OCI-LY7 (cell line): ENCODE measurements around the gene TMEM154. TPM values are rescaled to one million over a fixed set of nuclear protein-coding genes. Genes with fewer than 3 reads are reported as not detected.

Source experiments
- BruUV-seq: library from RNA; stranded (reverse); fragments of 400-500 nt; replicated peaks from 2 replicates; lab custom pipeline; 2021; lab: Mats Ljungman, UMichigan
- CTCF ChIA-PET: fragments of 300-600 bp; sonication (Branson Sonifier 250); formaldehyde crosslinking; loops from one replicate; lab custom pipeline; 2022; ENCODE audit warnings: antibody characterized with exemption; ENCODE audit not compliant: unreplicated experiment; lab: Charles Lee
- POLR2A ChIA-PET: fragments of 300-600 bp; sonication (Branson Sonifier 250); formaldehyde crosslinking; loops from one replicate; lab custom pipeline; 2022; ENCODE audit warnings: antibody characterized with exemption; lab: Charles Lee
- DNase-seq: peaks from one replicate; pipeline ENCODE4 v3.0.0-alpha.2; 2015; ENCODE audit warnings: low spot score
- H2AFZ ChIP-seq: fragments of 200-600 bp; sonication (generic), shearing (Covaris generic); 2 replicates; pipeline ENCODE4 v1.6.1; 2014; ENCODE audit warnings: mild to moderate bottlenecking, antibody characterized with exemption, low read length, moderate library complexity
- H3K27ac ChIP-seq: fragments of 200-600 bp; sonication (generic); 2 replicates; pipeline ENCODE4 v1.5.1; 2014; ENCODE audit warnings: mixed run types, low read depth, mild to moderate bottlenecking, moderate library complexity, low read length, inconsistent platforms; ENCODE audit not compliant: poor library complexity, severe bottlenecking
- H3K36me3 ChIP-seq: fragments of 200-600 bp; sonication (generic); 2 replicates; pipeline ENCODE4 v1.6.1; 2014; ENCODE audit warnings: mild to moderate bottlenecking, antibody characterized with exemption, low read length, moderate library complexity, mixed read lengths; ENCODE audit not compliant: insufficient read depth
- H3K4me1 ChIP-seq: fragments of 200-600 bp; sonication (generic); 2 replicates; pipeline ENCODE4 v1.5.1; 2014; ENCODE audit warnings: mild to moderate bottlenecking, low read length; ENCODE audit not compliant: insufficient read depth, poor library complexity, severe bottlenecking
- H3K4me2 ChIP-seq: fragments of 200-600 bp; sonication (generic); 2 replicates; pipeline ENCODE4 v1.6.1; 2014; ENCODE audit warnings: mild to moderate bottlenecking, low read length
- H3K4me3 ChIP-seq: fragments of 200-600 bp; sonication (generic); 2 replicates; pipeline ENCODE4 v1.5.1; 2014; ENCODE audit warnings: mild to moderate bottlenecking, low read depth, low read length; ENCODE audit not compliant: poor library complexity, severe bottlenecking
- H3K79me2 ChIP-seq: fragments of 200-600 bp; sonication (generic); 2 replicates; pipeline ENCODE4 v1.6.1; 2016; ENCODE audit warnings: low read depth, mild to moderate bottlenecking, low read length, moderate library complexity, mixed read lengths; ENCODE audit not compliant: insufficient read depth
- H3K9me2 ChIP-seq: fragments of 200-600 bp; sonication (generic); 2 replicates; pipeline ENCODE4 v1.6.1; 2016; ENCODE audit warnings: mild to moderate bottlenecking, low read length, mixed read lengths; ENCODE audit not compliant: insufficient read depth
- H3K9me3 ChIP-seq: fragments of 200-600 bp; sonication (generic); 2 replicates; pipeline ENCODE4 v1.6.1; 2014; ENCODE audit warnings: mild to moderate bottlenecking, mixed run types, low read length, mixed read lengths
- H4K20me1 ChIP-seq: fragments of 200-600 bp; sonication (generic); 2 replicates; pipeline ENCODE4 v1.6.1; 2014; ENCODE audit warnings: mild to moderate bottlenecking, antibody characterized with exemption, low read length, moderate library complexity, mixed read lengths; ENCODE audit not compliant: insufficient read depth
- CTCF ChIP-seq: fragments of 200-600 bp; sonication (generic); conservative IDR thresholded peaks from 2 replicates; pipeline ENCODE4 v1.5.1; 2014; ENCODE audit warnings: mild to moderate bottlenecking, antibody characterized with exemption, low read length, moderate library complexity, mixed read lengths
- EZH2phosphoT487 ChIP-seq: fragments of 200-600 bp; sonication (generic); IDR thresholded peaks from 2 replicates; pipeline ENCODE4 v1.6.1; 2018; ENCODE audit warnings: low read depth, borderline replicate concordance, mild to moderate bottlenecking, mixed run types, antibody characterized with exemption, low read length, moderate library complexity, mixed read lengths
- intact Hi-C: fragments of 100-400 bp; cut with micrococcal nuclease; formaldehyde crosslinking; loops from one replicate; pipeline ENCODE4 v1.10.0; 2022; ENCODE audit not compliant: unreplicated experiment
- total RNA-seq, 2 experiments: library from RNA; depleted of rRNA in 1 of 2; stranded (reverse); fragments of >200 nt in 1 of 2; shearing (Covaris generic) in 1 of 2; gene quantifications; 2 replicates each; pipeline ENCODE4 v1.2.3, GENCODE V29; 2014 to 2022

The TMEM154 gene
- total RNA-seq, 2 experiments from 2014 or later, result 17.6 to 59.6 TPM

- Histone ChIP-seq H3K4me2 (peak overlapping the region; percentile 37; the same call in 1 of the 2 replicates), H2AFZ (no peak overlapping the region), H3K9me3 (no peaks in the 10 kb centered on the region), H3K36me3 (no peaks in the 10 kb centered on the region), H3K9me2 (no peaks in the 10 kb centered on the region), H3K79me2 (no peaks in the 10 kb centered on the region), H3K4me3 (no peak overlapping the region), H4K20me1 (no peaks in the 10 kb centered on the region), H3K4me1 (peaks cover 7% of the 10 kb centered on the region), H3K27ac (no peak overlapping the region)
- peak; percentile 18 for DNase-seq
- CTCF ChIA-PET, result no interaction called here
- no peak for TF ChIP-seq EZH2phosphoT487
- TF ChIP-seq CTCF, result no peak
- POLR2A ChIA-PET, result interaction anchor here (0.6 to 0.8 kb wide), 3 partner anchors 9 to 136 kb away, joined by 3 to 6 read pairs (median 3); no protein-coding TSS in a partner anchor
- no TSS peak for BruUV-seq
- intact Hi-C loops, result no loop called here
Measured at GRCh38 chr4:152601156-152601555, 78.6 kb downstream of the TMEM154 start.

GRCh38 chr4:152599636-152600035 is 80.2 kb downstream of the TMEM154 start:
- ChIA-PET CTCF (no interaction called here), POLR2A (interaction anchor here (0.6 to 1.6 kb wide), 9 partner anchors 10 to 103 kb away, joined by 3 to 10 read pairs (median 4); no protein-coding TSS in a partner anchor)
- Histone ChIP-seq H3K4me3 (no peak overlapping the region), H3K27ac (no peak overlapping the region), H4K20me1 (no peaks in the 10 kb centered on the region), H3K36me3 (no peaks in the 10 kb centered on the region), H3K79me2 (no peaks in the 10 kb centered on the region), H3K9me2 (no peaks in the 10 kb centered on the region), H3K4me2 (0 out of 2 replicates have a peak overlapping the region, but pooled peaks have one; percentile 10), H3K4me1 (peaks cover 19% of the 10 kb centered on the region), H3K9me3 (no peaks in the 10 kb centered on the region), H2AFZ (no peak overlapping the region)
- intact Hi-C loops, result no loop called here
- no TSS peak for BruUV-seq
- no peak for DNase-seq
- TF ChIP-seq EZH2phosphoT487, result no peak
- TF ChIP-seq CTCF, result no peak

GRCh38 chr4:152599095-152599494 is 80.7 kb downstream of the TMEM154 start:
- no peak overlapping the region for H3K4me2 ChIP-seq

More at GRCh38 chr4:152599095-152599494, 80.7 kb downstream of the TMEM154 start:
- Histone ChIP-seq H3K79me2 (no peaks in the 10 kb centered on the region), H2AFZ (no peak overlapping the region), H3K9me3 (no peaks in the 10 kb centered on the region), H4K20me1 (no peaks in the 10 kb centered on the region), H3K27ac (no peak overlapping the region), H3K4me3 (no peak overlapping the region), H3K36me3 (no peaks in the 10 kb centered on the region), H3K4me1 (peaks cover 19% of the 10 kb centered on the region), H3K9me2 (no peaks in the 10 kb centered on the region)
- no TSS peak for BruUV-seq
- TF ChIP-seq EZH2phosphoT487 (no peak), CTCF (no peak)
- POLR2A ChIA-PET, result interaction anchor here (0.6 to 1.6 kb wide), 8 partner anchors 9 to 103 kb away, joined by 3 to 6 read pairs (median 4); no protein-coding TSS in a partner anchor
- CTCF ChIA-PET, result no interaction called here
- DNase-seq, result no peak
- intact Hi-C loops, result no loop called here
